ENCODE measurements around the gene SEMA3A.

SEMA3A gene

GRCh38 chr7:84195295-84196060 lies 889 bp upstream of the SEMA3A start:
- no peak for DNase-seq

- DNase-seq: no peak
Observed at GRCh38 chr7:84193747-84194146, 842 bp downstream of the SEMA3A start.

GRCh38 chr7:84191842-84192241 lies 2.7 kb downstream of the SEMA3A start:
- no peak for DNase-seq

GRCh38 chr7:84191261-84191660 lies 3.3 kb downstream of the SEMA3A start:
- DNase-seq: no peak

- DNase-seq: no peak
Observed at GRCh38 chr7:84190016-84190705, 4.4 kb downstream of the SEMA3A start.

- DNase-seq: peak; percentile 11
Observed at GRCh38 chr7:84188786-84189405, 5.7 kb downstream of the SEMA3A start.

- DNase-seq: no peak
Observed at GRCh38 chr7:84187813-84188510, 6.6 kb downstream of the SEMA3A start.

GRCh38 chr7:84187087-84187805 lies 7.3 kb downstream of the SEMA3A start:
- no peak for DNase-seq

GRCh38 chr7:84183741-84184140 lies 10.8 kb downstream of the SEMA3A start:
- DNase-seq: no peak

GRCh38 chr7:84182301-84182700 lies 12.3 kb downstream of the SEMA3A start:
- no peak for DNase-seq

GRCh38 chr7:84181628-84182027 lies 13.0 kb downstream of the SEMA3A start:
- DNase-seq: no peak

- no peak for DNase-seq
Observed at GRCh38 chr7:84177758-84178412, 16.7 kb downstream of the SEMA3A start.

- DNase-seq: peak; percentile 6
Observed at GRCh38 chr7:84176716-84177115, 17.9 kb downstream of the SEMA3A start.

GRCh38 chr7:84175461-84175860 lies 19.1 kb downstream of the SEMA3A start:
- no peak for DNase-seq

- DNase-seq: no peak
Observed at GRCh38 chr7:84170646-84171045, 23.9 kb downstream of the SEMA3A start.

GRCh38 chr7:84162584-84162983 lies 32.0 kb downstream of the SEMA3A start:
- DNase-seq: no peak

GRCh38 chr7:84162125-84162524 lies 32.5 kb downstream of the SEMA3A start:
- DNase-seq: no peak

GRCh38 chr7:84161398-84161797 lies 33.2 kb downstream of the SEMA3A start:
- no peak for DNase-seq

- no peak for DNase-seq
Observed at GRCh38 chr7:84159435-84159834, 35.2 kb downstream of the SEMA3A start.

GRCh38 chr7:84157171-84157570 lies 37.4 kb downstream of the SEMA3A start:
- DNase-seq: no peak

GRCh38 chr7:84154991-84155781 lies 39.4 kb downstream of the SEMA3A start:
- no peak for DNase-seq

Measured in MV-4-11 (cell line).